Sigmoid colon (tissue), 4 donors: ENCODE measurements around the gene PFDN4.

Experiments used
- EP300 ChIP-seq, 4 donors: sonication (generic); formaldehyde crosslinking; IDR thresholded peaks; one replicate each; pipeline ENCODE4 v1.6.1; 2017; ENCODE audit warnings: antibody characterized with exemption in 4 of 4
- POLR2A ChIP-seq, 2 donors: fragments of 450-650 bp; IDR thresholded peaks; one replicate each; pipeline ENCODE4 v1.6.1; 2016; ENCODE audit warnings: antibody characterized with exemption in 2 of 2, mild to moderate bottlenecking in 2 of 2, moderate library complexity in 2 of 2
- POLR2AphosphoS5 ChIP-seq, 4 donors: sonication (generic); formaldehyde crosslinking; IDR thresholded peaks; one replicate each; pipeline ENCODE4 v1.6.1; 2017; ENCODE audit warnings: antibody characterized with exemption in 4 of 4
- TF ChIP-seq, protein P1 (sequence below), 4 experiments: fragments of 450-650 bp in 3 of 4; fragments of 200-600 bp in 1 of 4; IDR thresholded peaks; one replicate each; pipeline ENCODE4 v1.5.1; 2016 to 2019; ENCODE audit warnings: antibody characterized with exemption in 4 of 4, mild to moderate bottlenecking in 3 of 4, moderate library complexity in 2 of 4

DNA sequence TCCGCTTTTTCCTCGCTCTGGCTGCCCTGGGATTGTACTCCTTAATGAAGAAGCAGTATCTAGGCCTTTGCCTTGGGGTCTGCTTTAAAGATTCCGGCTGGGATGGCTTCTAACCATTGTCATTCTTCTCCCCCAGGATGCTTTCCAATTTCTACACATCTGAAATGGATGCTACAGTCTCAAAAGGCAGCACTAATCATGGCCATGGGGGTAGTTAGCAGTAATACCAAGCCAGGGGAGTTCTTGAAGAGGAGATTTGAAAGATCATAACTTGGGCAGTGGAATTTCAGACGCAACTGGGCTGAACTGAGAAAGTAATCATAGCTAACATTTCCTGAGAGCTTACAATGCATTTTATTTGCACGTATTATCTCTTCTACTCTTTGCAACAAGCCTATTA, 3.4 kb upstream of the PFDN4 start:
- no peak for TF ChIP-seq POLR2A (IDR thresholded peaks at IDR 0.05)
- TF ChIP-seq, protein P1, sequence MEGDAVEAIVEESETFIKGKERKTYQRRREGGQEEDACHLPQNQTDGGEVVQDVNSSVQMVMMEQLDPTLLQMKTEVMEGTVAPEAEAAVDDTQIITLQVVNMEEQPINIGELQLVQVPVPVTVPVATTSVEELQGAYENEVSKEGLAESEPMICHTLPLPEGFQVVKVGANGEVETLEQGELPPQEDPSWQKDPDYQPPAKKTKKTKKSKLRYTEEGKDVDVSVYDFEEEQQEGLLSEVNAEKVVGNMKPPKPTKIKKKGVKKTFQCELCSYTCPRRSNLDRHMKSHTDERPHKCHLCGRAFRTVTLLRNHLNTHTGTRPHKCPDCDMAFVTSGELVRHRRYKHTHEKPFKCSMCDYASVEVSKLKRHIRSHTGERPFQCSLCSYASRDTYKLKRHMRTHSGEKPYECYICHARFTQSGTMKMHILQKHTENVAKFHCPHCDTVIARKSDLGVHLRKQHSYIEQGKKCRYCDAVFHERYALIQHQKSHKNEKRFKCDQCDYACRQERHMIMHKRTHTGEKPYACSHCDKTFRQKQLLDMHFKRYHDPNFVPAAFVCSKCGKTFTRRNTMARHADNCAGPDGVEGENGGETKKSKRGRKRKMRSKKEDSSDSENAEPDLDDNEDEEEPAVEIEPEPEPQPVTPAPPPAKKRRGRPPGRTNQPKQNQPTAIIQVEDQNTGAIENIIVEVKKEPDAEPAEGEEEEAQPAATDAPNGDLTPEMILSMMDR (IDR thresholded peaks at IDR 0.05) = no peak
- TF ChIP-seq POLR2AphosphoS5 (IDR thresholded peaks at IDR 0.05) = no peak
- TF ChIP-seq EP300 (IDR thresholded peaks at IDR 0.05) = no peak
